ENCODE measurements around the gene MKRN2OS.
"Not testable (repeated sequence)": the region's sequence is repeated elsewhere in the genome, so short reads cannot be mapped to it uniquely, and the experiment has no call there.

Gene MKRN2OS

DNA sequence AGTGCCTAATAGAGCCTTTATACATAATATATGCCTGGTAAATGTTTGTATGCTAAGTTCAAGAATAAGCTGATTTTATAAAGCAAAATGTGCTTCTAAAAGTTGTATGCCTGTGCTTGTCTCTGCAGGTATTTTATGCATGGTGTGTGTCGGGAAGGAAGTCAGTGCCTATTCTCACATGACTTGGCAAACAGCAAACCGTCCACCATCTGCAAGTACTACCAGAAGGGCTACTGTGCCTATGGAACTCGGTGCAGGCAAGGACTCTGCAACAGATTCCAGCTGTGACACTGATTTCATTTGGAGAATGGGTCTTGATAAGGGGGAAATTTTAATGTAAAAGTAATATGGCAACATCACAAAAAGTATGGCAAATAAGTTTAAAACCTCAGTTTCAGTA is 23.4 kb upstream of the MKRN2OS start:
- no peak for DNase-seq
- intact Hi-C loops (cut with DNase I): no loop called here

DNA sequence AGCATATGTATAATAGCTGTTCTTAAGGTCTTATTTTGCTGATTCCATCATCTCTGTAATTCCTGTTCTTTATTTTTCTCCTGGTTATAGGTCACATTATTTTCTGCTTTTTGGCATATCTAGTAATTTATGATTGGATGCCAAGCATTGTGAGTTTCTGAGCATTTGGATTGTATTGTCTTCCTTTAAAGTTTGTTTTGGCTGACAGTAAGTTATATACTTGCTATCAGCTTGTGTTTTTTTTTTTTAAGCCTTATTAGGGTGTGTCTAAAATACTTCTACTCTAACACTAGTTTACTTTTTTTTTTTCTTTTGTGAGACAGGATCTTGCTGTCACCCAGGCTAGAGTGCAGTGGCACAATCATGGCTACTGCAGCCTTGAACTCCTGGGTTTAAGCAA is 21.7 kb upstream of the MKRN2OS start:
- intact Hi-C loops (cut with DNase I): no loop called here
- DNase-seq: no peak

DNA sequence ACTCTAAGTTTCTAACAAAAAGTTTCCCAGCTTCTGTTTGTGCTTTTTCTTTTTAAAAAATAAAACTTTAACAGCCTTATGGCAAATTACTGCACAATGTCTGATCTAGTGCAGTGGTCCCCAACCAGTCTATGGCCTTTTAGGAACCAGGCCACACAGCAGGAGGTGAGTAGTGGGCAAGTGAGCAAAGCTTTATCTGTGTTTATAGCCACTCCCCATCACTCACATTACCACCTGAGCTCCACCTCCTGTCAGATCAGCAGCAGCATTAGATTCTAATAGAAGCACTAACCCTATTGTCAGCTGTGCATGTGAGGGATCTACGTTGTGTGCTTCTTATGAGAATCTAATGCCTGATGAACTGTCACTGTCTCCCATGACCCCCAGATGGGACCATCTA is 17.2 kb upstream of the MKRN2OS start:
- intact Hi-C loops (cut with DNase I): no loop called here
- no peak for DNase-seq

DNA sequence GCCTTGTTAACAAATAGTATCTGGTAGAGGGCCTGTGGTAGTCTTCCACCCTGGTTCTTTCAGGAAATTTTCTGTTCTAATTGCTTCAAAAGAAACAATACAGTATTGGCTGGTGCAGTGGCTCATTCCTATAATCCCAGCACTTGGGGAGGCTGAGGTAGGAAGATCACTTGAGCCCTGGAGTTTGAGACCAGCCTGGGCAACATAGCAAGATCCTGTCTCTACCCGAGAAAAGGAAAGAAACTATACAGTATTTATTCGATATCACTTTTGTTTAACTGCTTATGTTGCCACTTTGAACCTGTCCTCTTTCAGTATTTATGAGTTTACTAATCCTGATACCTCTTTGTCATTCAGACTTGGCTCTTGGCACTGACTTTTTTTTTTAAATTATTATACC is 16.1 kb upstream of the MKRN2OS start:
- no peak for DNase-seq
- intact Hi-C loops (cut with DNase I): no loop called here

DNA sequence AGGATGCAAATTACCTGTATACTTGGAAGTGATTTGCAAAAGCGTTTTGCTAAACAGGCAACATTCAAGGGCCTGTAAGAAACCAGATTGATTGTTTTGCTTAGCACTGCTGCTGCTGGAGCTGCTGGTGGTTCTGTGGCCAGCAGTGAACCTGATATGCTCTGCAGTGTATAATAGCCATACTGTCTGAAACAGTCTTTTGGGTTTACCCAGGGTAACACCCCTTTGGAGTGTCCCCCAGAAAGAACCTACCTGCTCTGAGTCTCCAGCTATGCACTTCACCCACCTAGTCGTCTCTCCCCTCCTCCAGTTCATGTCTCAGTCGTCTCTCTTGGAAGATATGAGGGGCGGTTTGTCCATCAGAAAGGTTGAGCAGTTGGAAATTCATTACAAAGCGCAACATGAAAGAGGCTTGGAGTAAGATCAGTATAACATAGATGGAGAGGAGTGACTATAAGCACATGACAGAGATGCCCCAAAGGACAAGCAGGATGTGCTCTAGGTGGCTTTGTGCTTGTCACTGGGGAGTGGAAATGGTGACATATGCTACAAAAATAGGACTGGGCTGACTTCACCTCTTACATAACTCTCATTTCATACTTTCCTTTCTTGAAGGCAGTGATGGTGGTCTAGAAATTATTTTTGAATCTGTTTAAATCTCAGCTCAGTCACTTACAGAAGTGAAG is 15.3 kb upstream of the MKRN2OS start:
- intact Hi-C loops (cut with DNase I): no loop called here
- DNase-seq: peak in 5 of 42 donors; percentile 9 to 67 (median 18)

DNA sequence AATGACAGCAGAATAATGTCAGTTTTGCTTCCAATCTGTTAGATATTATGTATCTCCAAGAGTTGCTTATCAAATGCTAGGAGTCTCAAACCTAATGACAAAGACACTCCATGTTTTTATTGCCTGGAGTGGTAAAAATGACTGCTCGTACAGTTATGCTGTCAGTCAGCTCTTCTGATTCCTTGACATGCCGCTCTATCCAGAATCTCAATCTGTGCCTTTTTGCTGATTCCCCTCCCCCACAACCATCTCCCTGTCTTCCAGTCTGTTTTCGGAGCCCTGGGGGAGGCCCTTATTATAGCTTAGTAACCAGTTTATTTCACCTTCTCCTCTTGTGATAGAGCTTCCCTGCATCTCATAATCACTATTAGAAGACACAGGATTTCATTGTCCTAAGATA is 14.2 kb upstream of the MKRN2OS start:
- peak in 13 of 42 donors; percentile 8 to 70 (median 39) for DNase-seq
- intact Hi-C loops (cut with DNase I): loop anchor here (5.0 kb wide), 1 partner anchor 72 kb away; no protein-coding TSS in a partner anchor

DNA sequence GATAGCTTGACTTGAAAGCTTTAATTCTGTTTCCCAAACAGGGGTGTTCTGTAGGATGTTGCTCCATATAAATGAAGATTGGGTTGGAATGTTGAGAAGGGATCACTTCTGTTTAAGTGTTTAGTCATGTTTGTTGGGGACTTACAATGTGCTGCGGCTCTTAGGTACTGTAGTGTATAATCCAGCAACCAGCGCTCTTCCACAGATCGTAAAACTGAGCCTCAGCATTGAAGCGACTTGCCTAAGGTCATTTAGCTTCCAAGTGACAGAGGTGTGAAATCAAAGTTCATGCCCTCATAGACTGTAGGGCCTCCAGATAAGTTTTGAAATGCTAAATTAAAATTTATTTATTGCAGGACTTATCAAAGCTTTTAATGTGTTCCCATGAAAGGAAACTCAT is 13.4 kb upstream of the MKRN2OS start:
- no peak for DNase-seq
- intact Hi-C loops (cut with DNase I): loop anchor here (5.0 kb wide), 1 partner anchor 71 kb away; no protein-coding TSS in a partner anchor

DNA sequence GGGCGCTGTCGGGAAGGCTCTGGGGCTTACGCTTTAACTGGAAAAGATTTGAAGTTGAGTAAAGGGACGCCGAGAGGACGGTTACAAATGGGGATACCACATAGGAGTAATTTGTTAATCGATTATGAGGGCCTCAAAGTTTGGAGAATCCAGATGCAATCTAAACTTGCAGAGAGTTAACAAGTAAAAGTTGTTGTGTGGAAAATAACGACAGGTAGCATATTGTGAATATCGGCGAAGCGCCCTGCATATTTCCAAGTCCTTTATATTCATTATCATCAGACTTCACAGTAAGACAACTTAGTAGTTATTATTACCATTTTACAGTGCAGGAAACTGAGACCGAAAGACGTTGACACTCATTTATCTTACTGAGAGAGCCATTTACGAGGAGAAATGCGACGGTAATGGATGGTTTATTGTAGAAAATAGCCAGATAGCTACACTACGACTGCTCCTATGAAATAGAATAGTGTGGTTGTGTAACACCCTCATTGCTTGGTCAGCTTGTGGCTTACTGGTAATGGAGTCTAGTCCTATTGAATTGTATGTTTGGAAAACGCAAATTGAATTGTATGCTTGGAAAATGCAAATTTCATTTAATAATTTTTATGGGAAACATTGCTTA is 12.3 kb upstream of the MKRN2OS start:
- no peak for DNase-seq
- intact Hi-C loops (cut with DNase I): loop anchor here (2.0 to 5.0 kb wide), 2 partner anchors 70 to 107 kb away; partner anchors contain the start of gene RAF1

DNA sequence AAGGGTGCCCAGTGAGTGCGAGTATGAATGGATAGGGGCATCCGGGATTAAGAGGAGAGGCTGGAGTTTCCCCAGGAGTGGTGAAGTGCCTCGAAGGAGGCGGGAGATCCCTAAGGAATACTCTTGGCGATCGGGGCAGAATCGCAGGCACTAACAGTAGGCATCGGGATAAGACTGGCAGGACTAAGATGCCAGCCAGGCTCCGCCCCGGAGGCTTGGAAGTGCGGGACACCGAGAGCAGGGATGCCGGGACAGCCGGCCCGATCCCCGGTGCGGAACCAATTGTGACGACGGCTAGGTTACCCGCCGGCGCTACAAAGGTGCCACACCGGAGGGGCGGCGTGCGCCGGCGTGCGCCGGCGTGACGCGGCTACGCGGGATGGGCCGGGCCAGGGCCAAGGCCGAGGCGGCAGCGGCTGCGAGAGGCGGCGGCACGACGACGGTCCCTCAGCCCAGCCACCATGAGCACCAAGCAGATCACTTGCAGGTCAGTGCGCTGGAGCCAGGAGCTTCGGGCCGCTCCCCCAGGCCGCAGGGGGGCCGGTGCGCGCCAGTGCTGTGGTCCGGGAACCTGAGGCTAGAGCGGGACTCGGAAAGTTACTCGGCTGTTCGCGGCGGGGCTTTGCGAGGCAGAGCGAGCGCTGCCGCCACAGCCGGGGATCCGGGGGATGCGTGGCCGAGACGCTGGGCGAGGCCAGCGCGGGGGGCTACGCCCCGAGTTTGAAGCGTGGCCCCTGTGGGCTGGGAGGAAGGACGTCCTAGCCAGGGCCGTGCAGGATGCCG is 11.6 kb upstream of the MKRN2OS start, which contains the start of gene MKRN2:
MKRN2 (plus strand) TSS at position 398 of the 783 bp plus-strand sequence; CDS start at position 462, 64 bp downstream.
- peak; percentile 77 to 96 (median 88) for DNase-seq
- intact Hi-C loops (cut with DNase I): loop anchor here (2.0 to 5.0 kb wide), 2 partner anchors 70 to 108 kb away; partner anchors contain the start of gene RAF1

DNA sequence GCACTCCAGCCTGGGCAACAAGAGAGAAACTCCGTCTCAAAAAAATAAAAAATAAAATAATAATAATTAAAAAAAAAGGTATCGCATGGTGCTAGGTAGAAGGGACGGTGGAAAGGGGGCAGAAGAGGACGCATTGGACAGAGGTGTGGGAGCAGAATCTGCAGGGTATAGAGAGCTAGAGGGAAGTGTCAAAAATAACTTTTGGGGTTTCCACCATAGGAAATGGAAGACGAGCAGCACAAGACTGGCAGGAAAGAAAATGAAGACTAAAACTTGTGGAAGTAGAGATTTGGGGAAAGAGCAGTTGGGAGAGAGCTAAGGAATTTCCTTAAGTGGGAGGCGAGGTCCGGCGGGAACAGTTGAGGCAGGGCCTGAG is 11.0 kb upstream of the MKRN2OS start:
- intact Hi-C loops (cut with DNase I): loop anchor here (2.0 to 5.0 kb wide), 2 partner anchors 69 to 108 kb away; partner anchors contain the start of gene RAF1
- DNase-seq: no peak

DNA sequence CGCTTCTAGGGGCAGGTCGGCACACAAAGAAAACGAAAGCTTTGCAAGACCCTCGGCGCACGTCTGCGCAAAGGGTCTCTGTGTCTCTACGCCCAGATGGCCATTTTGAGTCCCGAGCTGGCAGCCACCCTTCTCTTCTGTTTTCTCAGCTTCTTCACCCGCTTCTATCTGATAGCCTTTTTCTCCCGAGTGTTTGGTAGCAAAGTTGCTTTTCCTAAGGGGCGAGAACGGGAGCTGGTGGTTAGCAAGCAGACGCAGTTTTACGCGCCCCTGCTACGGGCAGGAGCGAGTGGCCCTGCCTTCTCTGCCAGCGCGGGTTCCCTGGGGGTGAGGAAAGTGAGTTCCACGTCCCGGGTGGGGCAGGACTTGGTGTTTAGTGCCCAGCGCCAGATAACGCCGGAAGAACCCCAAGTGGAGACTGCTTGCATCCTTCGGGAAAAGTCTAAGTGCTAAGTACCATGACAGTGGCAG is 8.7 kb upstream of the MKRN2OS start:
- peak in 25 of 42 donors; percentile 10 to 70 (median 30) for DNase-seq
- intact Hi-C loops (cut with DNase I): no loop called here

DNA sequence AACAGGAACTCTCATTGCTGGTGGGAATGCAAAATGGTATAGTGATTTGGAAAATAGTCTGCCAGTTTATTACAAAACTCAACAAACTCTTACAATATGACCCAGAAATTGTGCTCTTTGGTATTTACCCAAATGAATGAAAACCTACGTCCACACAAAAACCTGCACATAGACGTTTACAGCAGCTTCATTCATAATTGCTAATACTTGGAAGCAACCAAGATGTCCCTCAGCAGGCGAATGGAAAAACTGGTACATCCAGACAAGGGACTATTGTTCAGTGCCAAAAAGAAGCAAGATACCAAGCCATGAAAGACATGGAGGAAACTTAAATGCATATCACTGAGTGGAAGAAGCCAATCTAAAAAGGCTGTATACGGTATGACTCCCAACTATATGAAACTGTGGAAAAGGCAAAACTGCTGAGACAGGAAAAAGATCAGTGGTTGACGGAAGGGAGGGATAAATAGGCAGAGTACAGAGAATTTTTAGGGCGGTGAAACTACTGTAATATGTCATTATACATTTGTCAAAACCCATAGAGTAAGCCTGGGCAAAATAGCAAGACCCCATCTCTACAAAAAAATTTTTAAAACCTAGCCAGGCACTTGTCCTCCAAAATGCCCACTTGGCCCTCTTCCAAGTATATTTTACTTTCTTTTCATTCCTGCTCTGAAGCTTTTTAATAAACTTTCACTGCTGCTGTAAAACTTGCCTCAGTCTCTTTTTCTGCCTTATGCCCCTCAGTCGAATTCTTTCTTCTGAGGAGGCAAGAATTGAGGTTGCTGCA is 4.9 kb upstream of the MKRN2OS start:
- intact Hi-C loops (cut with DNase I): no loop called here
- DNase-seq: no peak

DNA sequence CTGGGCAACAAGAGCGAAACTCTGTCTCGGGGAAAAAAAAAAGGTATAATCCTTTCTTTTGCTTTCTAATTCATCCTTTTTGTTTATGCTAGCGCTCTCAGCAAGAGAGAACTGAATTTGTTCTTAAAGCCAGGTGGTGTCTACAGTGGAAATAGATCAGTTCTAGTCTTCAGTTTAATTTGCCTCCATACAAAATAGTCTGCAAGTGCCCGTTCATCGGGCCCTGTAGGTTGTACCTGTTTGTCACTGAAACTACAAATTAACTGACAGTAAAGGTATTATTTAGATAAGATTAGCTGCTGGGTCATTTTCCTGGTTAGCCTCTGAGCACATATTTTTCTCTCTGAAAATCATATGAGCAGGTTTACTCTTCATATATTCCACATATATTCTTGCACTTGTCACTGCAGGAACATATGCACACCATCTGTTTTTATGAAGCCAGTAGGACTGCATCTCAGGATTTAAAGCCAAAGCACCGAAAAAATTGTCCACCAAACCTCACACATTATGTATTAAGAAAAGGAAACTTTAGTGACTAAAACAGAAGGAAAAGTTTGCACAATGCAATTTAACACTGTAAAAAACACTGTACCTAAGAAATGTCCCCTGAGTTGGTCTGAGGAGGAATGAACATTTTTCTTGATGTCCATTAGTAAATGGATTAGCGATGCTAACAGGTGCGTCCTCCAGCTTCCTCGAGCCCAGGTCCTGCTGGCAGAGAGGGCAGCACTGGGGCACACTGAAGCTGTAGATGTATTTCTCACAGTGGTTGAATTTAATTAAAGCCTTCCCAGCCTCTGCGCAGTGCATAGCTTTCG is 437 bp downstream of the MKRN2OS start:
- intact Hi-C loops (cut with DNase I): no loop called here
- no peak for DNase-seq

DNA sequence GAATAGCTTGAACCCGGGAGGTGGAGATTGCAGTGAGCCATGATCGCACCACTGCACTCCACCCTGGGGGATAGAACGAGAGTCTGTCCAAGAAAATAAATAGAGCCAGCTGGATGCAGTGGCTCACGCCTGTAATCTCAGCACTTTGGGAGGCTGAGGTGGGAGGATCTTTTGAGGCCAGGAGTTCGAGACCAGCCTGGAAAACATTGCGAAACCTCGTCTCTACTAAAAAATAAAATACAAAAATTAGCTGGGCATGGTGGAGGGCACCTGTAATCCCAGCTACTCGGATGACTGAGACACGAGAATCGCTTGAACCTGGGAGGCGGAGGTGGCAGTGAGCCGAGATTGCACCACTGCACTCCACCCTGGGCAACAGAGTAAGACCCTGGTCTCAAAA is 1.8 kb downstream of the MKRN2OS start:
- intact Hi-C loops (cut with DNase I); DNase-seq: not testable (repeated sequence)

DNA sequence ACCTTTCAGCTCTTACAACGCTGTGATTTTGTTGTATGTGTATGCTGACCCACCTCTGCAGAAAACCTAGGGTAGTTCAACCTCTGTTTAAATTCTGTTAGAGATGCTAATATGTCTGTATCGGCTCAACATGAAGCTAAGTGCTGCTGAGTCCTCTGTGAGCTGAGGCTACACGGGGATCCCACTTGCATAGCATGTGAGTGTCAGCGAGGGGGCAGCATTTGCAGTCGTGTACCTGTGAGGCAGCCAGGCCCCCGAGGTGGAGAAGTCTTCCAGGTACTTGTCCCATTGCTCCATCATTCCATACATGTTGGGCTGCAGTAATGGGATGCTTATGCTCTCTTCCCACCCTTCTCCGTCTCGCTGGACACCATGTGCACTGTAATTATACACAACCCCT is 3.7 kb downstream of the MKRN2OS start:
- intact Hi-C loops (cut with DNase I): no loop called here
- DNase-seq: peak in 16 of 42 donors; percentile 15 to 56 (median 32)

DNA sequence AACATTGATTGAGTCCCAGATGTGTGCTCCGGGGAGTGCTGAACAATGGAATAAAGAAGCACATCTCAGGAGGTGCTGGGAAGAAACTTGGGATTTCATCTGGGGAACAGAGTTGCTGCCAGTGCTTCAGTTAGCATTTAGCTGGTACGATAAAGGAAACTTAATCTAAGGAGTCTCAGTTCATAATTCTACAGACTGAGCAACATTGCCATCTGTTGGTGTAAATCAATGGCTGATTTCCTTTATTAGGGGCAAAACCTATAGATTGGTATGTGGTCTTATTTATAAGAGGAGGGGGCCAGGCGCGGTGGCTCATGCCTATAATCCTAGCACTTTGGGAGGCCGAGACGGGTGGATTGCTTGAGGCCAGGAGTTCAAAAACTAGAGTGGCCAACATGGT is 8.9 kb downstream of the MKRN2OS start:
- intact Hi-C loops (cut with DNase I): no loop called here
- DNase-seq: no peak

DNA sequence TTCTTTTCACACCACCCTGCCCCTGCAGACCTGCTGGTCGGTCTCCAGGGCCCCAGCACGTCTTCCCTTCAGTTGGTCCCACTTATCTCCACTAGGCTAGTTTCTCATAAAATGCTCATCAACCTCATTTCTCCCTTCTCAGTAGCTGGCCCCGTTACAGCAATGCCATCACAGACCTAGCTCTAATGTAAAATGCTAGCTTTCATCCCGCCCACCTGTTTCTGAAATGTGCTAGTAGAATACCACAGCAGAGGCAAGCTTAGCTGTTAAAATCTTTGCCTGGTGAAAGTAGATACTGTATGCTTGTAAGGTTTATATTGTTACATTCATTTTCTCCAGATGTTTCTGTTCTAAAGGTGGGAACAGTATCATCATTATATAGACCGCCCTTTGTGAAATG is 13.1 kb downstream of the MKRN2OS start:
- intact Hi-C loops (cut with DNase I): no loop called here
- peak in 21 of 42 donors; percentile 9 to 73 (median 37) for DNase-seq

DNA sequence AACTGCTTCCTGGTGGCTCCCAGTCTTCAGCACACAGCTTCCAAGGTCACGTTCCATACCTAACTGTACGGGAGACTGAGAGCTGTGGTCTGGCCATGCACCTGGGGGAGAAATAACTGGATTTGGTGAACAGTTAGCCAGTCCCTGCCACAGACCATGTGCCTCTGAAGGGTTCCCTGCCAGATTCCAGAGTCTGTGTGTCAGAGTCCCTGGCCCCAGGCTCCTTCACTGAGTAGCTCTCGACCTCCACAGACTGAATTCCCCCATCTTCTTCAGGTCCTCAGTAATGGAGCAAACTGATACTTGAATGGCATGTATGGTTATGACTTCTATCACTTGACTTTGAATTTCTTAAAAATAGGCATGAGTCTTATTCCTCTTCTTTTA is 17.5 kb downstream of the MKRN2OS start:
- DNase-seq: no peak
- intact Hi-C loops (cut with DNase I): no loop called here
